GM18861 (cell line): Measurements from ENCODE around the gene ANKK1.

Experiments
- ATAC-seq: cut with Tn5 transposase; IDR thresholded peaks from one replicate; pipeline ENCODE4 v1.9.1; 2021; ENCODE audit not compliant: unreplicated experiment

ANKK1 gene

DNA sequence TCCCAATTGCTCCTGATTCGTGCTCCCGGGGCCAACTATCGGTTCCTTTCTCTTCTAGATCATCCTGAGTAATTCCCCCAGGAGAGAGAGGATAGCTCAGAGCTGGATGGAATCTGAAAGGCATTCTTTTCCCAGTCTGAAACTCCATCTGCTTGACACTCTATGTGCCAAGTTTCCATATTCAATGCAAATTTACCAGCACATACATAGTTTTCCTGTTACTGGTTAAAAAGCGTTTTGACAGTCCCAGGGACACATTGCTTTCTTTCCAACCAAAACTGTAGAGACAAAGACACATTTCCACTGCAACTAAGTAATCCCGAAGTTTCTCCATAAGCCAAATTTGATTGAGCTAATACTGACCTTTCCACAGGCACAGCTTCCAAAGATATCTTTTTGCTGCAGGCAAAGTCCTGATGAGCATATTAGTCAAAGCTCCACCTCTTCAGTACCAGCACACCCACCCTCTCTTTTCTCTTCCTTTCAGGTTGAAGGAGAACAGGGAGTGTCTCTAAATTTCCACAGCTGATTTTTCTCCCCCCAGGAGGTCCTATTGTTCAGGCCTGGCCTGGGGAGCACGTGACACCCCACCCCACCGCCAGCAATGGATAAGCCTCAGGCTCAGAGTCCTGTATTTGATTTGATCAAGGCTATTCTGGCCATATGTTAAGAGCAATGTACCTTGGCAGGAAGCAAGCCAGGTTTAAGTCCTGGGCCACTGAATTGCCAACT lies 9.7 kb upstream of the ANKK1 start:
- ATAC-seq, result no peak

DNA sequence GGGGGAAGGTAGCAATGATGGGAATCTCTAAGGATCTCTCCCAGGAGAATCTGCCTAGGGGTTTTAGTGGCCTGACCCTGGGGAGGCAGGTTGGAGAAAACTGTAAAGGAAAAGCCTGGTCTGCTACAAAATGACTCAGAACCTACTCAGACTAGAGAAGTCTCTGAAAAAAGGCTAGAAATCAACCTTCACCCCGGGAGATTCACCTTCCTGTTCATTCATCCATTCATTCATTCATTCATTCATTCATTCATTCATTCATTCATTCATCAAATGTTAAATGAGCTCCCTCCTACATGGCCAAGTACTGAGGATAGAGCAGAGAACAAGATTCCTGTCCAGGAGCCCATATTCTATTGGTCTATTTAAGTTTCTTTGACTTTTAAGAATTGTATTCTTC lies 8.9 kb upstream of the ANKK1 start:
- ATAC-seq, result no peak

DNA sequence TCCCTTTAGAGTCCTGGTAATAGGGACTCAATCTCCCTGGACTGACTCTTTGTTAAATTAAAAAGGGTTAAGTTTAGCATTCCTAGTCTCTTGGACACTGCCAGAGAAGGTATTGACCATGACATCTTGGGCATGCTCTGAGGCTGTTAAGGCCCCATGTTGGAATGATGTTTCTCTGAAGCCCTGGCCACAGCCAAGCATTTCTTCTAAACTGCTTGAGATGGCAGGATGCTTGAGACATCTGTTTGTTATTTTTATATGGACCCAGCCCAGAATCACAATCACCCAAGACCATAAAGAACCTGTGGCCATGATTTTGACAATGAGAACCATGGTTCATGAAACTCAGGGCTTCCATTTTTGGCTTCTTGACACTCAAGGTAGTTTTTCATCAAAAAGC lies 5.5 kb upstream of the ANKK1 start:
- no peak for ATAC-seq

DNA sequence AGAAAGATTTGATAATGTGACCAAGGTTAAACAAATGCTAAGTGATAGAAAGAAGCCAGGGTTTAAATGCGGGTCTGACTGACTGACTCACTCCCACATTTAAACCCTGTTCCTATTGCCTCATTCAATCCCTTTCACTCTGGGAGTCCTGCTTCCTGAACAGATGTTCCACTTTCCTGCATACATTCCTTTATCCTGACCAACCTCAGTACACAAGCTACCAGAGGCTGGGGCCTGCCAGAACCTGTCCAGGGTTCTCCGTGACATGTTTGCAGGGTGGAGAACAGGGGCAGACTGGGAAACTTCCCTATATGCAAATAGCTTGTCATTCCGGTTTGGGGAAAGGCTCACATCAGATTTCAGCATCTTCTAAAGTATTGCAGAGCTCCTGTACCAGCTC lies 3.0 kb upstream of the ANKK1 start:
- no peak for ATAC-seq

DNA sequence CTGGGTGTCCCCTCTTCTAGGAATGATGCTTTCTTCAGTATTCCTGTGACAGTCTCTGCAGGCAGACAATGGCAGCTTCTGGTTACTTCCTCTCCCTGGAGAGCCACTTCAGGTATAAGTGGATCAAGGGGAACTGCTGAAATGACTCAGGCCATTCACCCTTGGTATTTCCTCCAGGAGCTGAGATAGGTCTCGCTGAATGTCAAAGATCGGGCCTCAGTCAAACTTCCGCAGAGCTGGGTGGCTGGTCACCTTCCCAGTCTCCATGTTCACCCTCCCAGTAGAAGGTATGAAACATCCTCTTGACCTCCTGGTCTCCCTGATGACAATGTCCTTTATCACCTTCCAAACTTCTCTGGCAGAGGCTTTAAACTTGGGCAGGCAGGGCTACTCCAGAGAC lies 1.8 kb upstream of the ANKK1 start:
- ATAC-seq, result no peak

DNA sequence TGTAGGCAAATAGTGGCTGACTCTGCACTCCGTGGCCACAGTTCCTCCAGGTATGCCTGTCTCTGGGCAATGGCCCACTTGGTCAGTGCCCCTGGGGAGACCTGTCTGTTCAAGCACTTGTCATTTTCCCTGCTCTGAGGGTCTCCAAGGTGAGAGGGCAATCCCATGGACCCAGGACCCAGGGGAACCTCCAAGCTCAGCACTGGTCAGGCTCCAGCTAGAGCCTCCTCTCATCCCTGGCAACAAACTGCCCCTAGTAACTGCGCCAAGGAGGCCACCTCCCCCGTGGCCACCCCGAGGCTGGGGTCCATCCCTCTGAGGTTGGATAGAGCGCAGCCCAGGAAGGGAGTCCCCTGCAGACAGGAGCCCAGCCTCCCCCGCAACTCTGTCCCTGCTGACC lies 713 bp upstream of the ANKK1 start:
- ATAC-seq, result no peak

DNA sequence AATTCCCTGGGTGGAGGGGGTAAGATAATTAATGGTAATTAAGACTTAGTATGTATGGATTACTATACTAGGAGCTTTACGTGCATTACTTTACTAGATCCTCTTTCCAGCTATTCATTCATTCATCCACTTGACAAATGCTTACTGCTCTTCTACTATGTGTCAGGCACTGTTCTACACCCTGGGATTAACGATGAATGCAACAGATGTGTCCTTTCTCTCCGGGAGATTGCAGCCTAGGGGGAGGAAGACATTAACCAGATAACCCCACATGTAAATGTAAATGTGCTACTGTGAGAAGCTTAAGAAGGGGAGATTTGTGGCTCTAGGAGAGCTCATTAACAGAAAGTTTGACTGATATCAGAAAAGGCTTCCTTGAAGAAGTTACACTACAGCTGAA lies 1.7 kb downstream of the ANKK1 start:
- no peak for ATAC-seq

DNA sequence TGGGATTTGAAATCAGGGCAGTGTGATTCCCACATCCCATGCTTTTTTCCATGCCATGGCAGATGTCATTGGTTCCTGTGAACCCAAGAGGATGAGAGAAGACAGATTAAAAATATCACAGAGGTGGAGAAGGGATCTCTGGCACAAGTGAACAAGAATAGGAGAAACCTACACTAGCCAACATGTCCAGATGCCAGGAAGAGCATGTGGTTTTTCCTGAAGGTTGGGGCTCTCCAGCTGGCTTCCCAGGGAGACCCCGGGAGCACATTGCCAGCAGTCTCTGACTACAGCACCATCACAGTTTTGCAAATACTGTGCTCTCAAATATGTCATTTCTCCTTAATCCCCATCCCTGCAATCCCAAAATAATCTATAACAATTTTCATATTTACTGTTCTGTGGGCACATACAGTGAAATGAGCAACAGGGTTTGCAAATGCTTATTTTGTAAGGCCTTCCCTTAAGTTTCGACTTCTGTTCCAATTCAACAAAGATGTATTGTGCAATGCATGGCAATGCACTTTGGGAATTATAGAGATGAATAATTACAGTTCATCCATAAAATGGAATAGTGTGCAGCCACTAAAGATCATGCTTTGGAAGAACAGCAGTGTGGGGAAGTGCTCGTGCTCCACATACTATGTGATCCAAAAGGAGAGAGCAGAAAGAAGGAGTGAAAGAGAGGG lies 4.8 kb downstream of the ANKK1 start:
- no peak for ATAC-seq

DNA sequence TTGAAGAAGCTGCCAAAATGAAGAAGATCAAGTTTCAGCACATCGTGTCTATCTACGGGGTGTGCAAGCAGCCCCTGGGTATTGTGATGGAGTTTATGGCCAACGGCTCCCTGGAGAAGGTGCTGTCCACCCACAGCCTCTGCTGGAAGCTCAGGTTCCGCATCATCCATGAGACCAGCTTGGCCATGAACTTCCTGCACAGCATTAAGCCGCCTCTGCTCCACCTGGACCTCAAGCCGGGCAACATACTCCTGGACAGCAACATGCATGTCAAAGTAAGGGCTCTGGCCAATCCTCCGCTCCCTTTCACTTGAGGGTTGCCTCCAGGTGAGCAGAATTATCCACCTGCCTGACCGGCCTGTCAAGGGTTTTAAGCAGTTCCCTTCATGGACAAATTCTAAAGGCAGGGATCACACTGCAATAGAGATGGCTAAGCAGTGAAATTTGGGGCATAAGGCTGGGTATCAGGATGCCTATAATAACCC lies 6.0 kb downstream of the ANKK1 start:
- no peak for ATAC-seq

DNA sequence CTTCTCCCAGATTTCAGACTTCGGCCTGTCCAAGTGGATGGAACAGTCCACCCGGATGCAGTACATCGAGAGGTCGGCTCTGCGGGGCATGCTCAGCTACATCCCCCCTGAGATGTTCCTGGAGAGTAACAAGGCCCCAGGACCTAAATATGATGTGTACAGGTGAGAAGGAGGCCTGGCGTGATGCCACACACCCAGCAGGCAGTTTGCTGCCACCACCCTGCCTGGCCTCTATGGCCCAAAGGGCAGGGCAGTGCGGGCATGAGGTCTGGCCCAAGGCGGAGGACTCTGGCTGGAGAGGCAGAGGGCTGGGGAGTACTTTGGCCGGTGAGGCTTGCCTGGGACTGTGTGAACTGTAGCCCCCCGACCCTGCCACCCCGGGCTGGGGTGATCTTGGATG lies 7.3 kb downstream of the ANKK1 start:
- no peak for ATAC-seq

DNA sequence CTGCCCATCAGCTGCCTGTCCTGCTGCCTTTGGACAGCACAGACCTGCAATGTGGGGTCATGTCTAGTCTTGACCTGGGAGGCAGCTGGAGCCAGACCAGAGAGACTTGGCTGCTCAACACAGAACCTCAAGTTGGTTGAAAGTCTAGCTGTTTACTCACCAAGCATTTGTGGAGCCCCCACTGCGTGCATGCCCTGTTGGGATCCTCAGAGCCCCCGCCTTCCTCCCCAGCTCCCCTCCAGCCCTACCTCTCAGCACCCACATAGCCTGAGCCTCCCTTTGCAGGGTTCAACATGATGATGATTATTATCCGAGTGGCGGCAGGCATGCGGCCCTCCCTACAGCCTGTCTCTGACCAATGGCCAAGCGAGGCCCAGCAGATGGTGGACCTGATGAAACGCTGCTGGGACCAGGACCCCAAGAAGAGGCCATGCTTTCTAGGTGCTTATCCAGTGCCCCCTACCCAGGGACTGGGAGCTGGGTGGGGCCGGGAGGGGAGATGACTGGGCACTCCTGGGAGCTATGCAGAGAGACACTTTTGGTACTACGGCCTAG lies 8.3 kb downstream of the ANKK1 start:
- no peak for ATAC-seq

DNA sequence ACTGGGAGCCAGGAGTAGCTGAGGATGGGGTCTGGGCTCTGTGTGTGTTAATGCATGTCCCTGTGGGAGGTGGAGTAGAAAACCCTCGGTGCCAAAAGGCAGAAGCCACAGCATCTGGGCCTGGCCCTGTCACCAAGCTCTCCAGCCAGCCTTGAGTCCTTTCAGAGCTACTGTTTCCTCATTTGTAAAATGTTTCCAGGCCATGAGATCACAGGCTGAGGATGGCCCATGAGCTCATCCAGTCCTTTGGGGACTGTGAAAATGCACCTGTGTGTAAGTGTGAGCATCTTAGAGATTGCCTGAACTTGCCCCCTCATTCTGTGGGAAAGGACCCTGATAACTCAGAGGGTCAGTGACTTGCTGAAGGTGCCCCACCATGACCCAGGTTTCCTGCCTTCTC lies 9.1 kb downstream of the ANKK1 start:
- no peak for ATAC-seq

DNA sequence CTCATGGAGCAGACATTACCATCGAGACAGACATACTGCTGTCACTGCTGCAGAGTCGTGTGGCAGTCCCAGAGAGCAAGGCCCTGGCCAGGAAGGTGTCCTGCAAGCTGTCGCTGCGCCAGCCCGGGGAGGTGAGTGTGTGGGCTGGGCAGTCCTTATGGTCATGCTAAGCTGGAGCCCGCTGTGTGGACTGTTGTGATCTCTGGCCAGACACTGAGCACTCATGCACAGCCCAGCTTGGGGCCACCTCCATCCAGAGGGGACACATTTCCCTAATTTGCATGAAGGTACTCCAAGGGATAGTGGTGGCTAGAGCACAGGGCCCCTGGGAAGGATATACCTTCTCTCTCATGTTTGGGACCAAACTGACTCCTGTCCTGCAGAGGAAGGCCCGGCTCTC lies 9.6 kb downstream of the ANKK1 start:
- no peak for ATAC-seq

DNA sequence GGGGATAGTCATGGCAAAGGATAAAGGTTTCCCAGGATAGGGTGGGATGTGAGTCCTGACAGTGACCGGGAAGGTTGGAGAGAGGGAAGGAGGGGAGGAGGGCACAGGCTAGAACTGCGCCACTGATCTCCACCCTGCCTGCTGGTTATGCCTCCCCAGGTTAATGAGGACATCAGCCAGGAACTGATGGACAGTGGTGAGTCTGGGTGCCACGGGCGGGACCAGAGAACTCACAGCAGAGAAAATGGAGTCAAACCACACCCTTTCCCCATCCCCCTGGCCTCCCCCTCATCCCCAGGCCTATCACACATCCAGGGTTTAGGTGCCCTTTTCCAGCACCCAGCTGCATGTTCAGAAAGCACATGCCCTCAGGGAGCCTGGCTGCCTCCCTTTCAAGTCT lies 10.2 kb downstream of the ANKK1 start:
- ATAC-seq, result no peak

DNA sequence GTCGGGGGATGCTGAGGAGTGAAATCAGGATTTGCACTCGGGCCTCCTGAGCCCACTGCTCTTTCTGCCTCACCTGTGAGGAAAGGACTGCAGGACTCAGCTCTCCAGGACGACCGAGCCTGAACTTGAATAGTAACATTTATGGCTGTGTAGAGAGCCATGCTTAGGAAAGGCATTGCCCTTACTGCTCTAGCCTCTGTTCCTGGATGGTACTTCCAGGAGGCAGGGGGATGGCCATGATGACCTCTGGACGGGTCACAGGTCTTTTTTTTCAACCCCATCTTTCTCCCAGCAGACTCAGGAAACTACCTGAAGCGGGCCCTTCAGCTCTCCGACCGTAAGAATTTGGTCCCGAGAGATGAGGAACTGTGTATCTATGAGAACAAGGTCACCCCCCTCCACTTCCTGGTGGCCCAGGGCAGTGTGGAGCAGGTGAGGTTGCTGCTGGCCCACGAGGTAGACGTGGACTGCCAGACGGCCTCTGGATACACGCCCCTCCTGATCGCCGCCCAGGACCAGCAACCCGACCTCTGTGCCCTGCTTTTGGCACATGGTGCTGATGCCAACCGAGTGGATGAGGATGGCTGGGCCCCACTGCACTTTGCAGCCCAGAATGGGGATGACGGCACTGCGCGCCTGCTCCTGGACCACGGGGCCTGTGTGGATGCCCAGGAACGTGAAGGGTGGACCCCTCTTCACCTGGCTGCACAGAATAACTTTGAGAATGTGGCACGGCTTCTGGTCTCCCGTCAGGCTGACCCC lies 11.3 kb downstream of the ANKK1 start:
- no peak for ATAC-seq

DNA sequence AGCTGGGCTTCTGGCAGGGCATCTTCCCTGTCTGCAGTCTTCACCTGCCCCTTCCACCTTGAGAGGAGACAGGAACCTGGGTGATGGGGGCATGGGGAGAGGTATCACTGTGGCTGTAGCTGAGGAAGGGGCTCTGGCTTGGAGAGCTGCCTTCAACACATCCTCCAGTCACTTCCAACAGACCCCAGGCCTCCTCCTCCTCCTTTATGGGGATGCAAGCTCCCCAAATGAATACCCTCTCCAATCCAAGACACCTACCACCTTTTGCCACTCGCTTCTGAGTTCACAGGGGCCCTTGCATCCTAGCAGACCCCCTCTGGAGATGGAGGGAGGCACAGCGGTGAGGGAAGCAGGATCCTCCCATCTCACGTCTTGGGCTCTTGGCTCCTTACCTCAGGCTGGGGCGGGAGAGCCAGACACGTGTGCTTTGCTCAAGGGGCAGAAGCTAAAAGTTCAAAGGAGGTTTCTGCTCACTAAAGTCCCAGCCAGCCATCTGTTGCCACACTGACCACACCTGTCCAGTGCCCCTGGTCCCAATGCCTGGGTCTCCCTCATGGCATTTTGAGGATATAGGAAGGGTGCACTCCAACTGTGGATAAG lies 13.2 kb downstream of the ANKK1 start:
- no peak for ATAC-seq

DNA sequence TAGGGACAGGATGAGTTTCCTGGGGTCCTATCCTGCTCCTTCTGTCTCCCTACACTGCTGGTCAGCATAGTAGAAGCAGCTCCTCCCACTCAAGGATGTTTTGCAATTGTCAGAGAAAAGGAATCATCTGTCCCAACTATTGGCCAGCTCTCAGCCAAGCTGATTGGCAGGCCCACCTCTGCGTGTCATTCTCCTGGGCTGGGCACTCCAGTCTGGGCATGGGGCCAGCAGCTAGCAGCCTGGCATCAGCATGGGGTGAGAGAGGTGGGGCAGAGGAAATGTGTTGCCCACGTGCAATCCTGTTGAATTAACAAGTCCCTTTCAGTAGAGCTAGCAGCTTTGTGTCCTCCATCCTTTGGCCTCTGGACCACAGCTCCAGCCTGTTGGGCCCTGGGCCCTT lies 14.1 kb downstream of the ANKK1 start:
- ATAC-seq, result no peak

DNA sequence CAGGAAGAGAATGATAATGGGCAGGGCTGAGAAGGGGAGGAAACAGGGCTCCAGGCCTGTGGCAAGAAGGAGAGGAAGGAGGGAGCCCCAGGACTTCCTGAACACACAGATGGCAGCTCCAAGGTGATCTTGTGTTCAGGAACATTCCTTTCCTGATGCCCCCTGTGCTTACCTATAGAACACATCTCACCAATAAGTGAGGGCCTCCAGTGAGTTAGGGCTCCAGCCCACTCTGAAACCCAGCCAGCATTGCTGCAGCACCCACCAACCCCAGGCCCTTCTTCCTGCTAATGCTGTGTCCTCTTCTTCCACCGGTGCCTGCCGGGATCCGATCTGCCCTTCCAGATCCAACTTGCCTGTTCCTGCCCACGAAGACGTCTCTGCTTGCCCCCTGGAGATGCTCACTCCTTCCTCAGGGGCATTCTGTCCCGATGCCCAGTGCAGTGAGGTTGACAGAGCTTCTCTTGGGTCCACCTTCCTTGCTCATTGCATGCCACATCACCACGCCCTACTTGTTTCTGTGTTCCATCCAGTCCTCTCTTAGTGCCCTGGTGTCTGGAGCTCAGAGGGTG lies 17.4 kb downstream of the ANKK1 start:
- ATAC-seq, result no peak

DNA sequence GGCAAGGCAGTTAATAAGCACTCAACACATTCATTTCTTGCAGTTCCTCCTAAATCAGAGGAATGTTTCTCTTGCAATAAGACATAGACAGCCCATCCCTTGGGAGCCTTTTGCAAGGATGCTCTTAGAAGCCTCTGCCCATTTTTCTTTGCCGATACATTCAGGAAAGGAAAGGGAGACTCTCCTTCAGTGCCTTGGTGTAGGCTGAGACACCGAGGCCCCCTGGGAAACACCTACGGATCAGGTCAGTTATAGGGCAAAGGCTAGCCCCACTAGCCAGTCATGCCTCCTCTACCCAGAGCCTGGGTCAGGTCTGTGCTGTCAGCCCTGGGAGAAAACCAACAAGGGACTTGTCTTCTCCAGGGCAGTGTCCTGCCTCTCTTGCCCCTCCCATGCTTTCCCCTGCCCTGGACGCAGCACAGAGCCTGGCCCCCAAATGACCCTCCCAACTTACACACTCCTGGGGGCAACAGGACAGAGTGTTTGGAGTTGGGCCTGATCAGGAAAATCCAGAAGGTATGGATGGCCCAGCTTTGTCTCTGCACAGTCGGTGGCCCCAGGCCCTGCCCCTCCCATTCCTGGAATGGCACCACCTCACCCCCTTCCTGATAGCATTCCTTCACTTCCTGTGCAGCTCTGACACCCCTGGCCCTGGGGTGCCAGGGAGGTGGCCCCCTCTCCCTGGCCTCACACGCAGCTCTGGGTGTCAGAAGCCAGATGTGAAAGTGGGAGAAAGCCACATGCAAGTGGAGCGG lies 18.3 kb downstream of the ANKK1 start:
- no peak for ATAC-seq

DNA sequence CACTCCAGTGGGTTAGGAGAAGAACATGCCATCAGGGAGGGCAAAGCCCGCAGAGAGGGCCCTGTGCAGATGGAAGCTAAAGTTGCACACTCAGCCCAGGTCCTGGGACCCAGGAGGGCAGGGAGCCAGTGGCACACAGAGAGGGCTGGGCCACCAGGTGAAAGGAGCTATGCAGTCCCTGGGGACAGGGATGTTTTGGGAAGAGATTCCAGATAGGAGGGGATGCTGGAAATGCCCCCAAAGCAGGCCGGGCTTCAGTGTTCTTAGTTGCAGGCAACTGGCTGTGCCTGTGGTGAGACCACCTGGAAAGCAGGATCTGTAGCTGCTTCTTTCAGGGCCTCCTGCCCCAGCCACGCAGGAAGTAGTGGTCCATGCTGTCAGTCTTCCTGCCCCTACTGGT lies 19.6 kb downstream of the ANKK1 start:
- ATAC-seq, result no peak
